ENCODE measurements around the gene MX1. TPM values are rescaled to one million over a fixed set of nuclear protein-coding genes. Genes with fewer than 3 reads are reported as not detected.

MX1 gene
- total RNA-seq, 4 donors from 2014 or later, result 8.5 to 87.3 (median 44.8) TPM

DNA sequence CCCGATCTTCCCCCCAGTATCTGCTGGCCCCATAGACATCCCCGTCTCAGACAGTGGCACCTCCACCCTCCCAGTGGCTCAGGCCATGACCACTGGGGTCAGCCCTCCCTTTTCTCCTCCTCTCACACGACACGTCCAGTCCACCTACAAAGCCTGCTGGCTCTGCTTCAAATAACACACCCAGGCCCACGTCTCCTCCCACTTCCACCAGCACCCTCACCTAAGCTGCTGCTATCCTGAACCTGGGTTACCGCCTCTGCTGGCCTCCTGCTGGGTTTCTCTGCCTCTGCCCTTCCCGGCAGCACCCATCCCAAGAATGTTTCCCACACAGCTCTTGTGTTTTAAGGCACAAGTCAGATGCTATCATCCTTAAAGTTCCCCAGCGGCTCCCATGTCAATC, 38.2 kb upstream of the MX1 start:
- ATAC-seq (ENCODE audit: low FRiP score) (no peak), DNase-seq (ENCODE audit: low spot score) (no peak)
- TF ChIP-seq, protein P1, sequence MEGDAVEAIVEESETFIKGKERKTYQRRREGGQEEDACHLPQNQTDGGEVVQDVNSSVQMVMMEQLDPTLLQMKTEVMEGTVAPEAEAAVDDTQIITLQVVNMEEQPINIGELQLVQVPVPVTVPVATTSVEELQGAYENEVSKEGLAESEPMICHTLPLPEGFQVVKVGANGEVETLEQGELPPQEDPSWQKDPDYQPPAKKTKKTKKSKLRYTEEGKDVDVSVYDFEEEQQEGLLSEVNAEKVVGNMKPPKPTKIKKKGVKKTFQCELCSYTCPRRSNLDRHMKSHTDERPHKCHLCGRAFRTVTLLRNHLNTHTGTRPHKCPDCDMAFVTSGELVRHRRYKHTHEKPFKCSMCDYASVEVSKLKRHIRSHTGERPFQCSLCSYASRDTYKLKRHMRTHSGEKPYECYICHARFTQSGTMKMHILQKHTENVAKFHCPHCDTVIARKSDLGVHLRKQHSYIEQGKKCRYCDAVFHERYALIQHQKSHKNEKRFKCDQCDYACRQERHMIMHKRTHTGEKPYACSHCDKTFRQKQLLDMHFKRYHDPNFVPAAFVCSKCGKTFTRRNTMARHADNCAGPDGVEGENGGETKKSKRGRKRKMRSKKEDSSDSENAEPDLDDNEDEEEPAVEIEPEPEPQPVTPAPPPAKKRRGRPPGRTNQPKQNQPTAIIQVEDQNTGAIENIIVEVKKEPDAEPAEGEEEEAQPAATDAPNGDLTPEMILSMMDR (IDR thresholded peaks at IDR 0.05), result no peak

DNA sequence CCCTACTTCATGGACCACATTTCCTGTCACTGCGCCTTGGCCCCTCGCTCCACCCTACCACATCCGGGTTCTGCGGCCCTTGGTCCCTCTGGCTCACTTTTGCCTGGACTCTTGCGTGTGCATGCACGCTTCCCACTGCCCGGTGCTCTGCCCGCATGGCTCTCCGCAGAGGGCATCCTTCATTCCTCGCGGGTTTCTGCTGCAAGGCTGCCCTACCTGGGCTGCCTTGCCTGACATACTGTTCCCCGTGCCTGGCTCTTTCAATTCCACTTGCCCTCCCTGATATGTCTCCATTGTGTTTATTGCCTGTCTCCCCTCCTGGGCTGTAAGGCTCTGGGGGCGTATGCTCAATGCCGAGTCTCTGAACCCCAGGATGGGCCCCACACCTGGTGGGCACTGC, 37.8 kb upstream of the MX1 start:
- ATAC-seq (ENCODE audit: low FRiP score), result no peak
- DNase-seq (ENCODE audit: low spot score), result no peak
- TF ChIP-seq, protein P1 (IDR thresholded peaks at IDR 0.05), result no peak

DNA sequence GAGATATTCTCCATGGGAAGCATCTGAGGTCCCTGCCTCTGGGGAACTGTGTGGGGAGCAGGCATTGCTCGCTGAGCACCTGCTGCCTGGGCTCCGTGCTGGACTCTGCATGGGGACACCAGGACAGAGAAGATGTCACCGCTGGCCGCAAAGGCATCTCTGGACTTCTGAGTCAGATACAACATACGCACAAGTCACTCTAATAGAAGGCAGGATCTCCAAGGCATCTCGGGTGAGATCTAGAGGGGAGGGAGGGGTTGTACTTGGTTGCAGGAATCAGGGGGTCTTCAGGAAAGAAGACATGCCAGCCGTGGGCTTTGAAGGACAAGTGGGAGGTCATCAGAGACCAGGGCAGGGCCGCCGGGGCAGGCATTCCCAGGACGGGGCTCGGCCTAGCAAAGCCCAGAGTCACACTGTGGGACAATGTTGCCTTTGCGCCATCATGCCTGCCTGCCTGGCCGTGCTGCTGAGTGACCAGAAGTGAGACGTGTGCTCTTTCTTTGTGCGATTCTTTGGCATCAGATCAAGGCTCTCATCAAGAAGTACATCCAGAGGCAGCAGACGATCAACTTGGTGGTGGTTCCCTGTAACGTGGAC, 35.9 kb upstream of the MX1 start:
- no peak for DNase-seq (ENCODE audit: low spot score)
- TF ChIP-seq, protein P1 (IDR thresholded peaks at IDR 0.05), result no peak
- no peak for ATAC-seq (ENCODE audit: low FRiP score)

DNA sequence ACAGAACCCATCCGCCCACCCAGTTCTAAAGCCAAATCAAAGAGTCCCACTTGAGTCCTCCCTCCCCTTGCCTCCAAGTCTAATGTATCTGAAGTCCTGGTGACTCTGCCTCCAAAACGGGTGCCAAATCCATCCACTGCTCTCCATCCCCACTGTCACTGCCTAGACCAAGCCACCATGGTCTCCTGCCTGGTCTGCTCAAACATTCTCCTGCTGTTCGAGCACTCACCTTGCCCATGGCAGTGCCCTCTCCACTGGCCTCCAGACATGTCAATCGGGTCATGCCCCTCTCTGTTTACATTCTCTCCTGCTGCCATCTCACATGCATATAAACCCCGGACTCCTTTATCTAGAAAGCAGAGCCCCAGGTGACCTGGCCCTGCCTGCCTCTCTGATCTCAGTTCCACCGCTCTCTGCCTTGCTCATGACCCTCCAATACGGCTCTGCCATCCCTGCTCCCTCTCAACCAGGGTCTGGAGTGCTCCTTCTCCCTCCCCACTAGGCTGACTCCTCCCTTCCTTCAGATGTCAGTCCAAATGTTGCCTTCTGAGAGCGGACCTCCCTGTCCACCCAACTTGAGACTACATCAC, 32.1 kb upstream of the MX1 start:
- TF ChIP-seq, protein P1 (IDR thresholded peaks at IDR 0.05), result no peak

DNA sequence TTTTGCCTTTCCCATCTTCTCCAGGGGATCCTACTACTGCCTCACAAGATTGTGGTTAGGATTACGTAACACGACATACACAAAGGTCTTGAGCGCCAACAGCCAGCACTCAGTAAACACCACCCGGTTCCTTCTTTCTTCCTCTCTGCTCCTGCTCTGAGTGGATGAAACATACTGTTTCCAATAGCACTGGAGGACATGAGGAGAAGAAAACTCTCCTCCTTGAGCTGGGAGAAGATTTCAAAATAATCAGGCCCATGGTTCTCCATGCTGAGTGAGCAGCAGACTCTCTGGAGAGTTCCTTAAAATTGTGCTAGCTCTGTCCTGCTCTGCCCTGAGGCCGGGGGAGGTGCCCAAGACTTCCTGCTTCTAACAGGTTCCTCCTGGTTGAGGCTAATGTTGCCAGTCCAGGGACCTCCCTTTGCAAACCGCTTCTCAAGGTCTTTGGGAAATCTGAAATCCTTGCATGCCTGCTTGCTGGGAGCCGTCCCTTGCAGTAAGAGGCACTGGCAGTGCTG, 29.4 kb upstream of the MX1 start:
- TF ChIP-seq, protein P1 (IDR thresholded peaks at IDR 0.05), result no peak
- DNase-seq (ENCODE audit: low spot score) (no peak), ATAC-seq (ENCODE audit: low FRiP score) (no peak)

More for the DNA sequence above, 32.1 kb upstream of the MX1 start:
- ATAC-seq (ENCODE audit: low FRiP score) (no peak), DNase-seq (ENCODE audit: low spot score) (no peak)

GRCh38 chr21:41397471-41397891, 28.6 kb upstream of the MX1 start:
- TF ChIP-seq, protein P1 (IDR thresholded peaks at IDR 0.05), result no peak
- ATAC-seq (ENCODE audit: low FRiP score) (no peak), DNase-seq (ENCODE audit: low spot score) (no peak)

DNA sequence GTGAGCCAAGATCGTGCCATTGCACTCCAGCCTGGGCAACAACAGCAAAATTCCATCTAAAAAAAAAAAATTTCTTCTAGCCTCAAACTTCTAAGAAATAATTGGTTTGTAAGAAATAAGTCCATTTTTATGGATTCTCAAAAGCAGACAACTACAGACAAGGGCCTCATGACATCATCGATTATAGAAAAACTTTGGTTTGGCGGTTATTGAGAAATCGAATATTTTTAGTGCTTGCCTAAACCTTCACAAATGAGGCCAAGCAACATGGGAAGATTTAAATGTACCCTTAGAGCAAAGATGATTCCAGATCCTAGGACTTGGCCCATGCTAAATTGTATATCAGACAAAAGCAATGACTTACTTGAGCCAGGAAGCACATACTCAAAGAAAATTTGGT, 27.8 kb upstream of the MX1 start:
- TF ChIP-seq, protein P1 (IDR thresholded peaks at IDR 0.05), result no peak
- DNase-seq (ENCODE audit: low spot score), result no peak
- ATAC-seq (ENCODE audit: low FRiP score), result no peak

Data from omental fat pad (tissue), 4 donors.